Cardiac fibroblast (primary cell): ENCODE measurements around the gene RIOK3.
"Not testable (repeated sequence)": the region's sequence is repeated elsewhere in the genome, so short reads cannot be mapped to it uniquely, and the experiment has no call there.

Source experiments
- DNase-seq, 2 donors: peaks; one replicate each; pipeline versions ENCODE4 v3.0.0 to v3.0.0-alpha.2; 2010; ENCODE audit warnings: low read depth in 2 of 2
- H3K4me3 ChIP-seq, 2 donors: replicated peaks in 1 of 2; 1 replicate in 1 of 2; 2 replicates in 1 of 2; pipeline ENCODE4 v1.5.1; 2011; ENCODE audit warnings: low read depth in 2 of 2, low read length in 2 of 2, mild to moderate bottlenecking in 2 of 2, moderate library complexity in 1 of 2
- TF ChIP-seq, protein P1 (sequence below): IDR thresholded peaks from one replicate; pipeline ENCODE4 v1.5.1; 2011; ENCODE audit warnings: low read depth, mild to moderate bottlenecking, low read length, inconsistent platforms

RIOK3 gene

DNA sequence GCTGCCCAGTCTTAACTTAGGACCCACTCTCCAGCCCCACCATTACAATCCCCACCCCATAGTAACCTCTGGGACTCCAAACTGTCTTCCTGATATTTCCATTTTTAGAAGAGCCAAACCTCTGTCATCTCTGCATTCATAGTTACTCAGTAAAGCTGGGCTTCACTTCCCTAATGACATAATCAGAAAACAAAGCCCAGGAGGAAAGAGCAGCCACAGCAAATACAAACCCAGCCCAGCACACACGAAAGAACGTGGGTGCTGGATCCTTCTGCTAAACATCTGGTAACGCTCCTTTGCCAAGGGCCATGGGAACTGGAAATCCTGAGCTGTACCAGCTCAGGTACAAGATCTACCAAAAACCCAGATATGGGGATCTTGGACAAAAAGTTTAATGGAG is 36.8 kb upstream of the RIOK3 start:
- no peak overlapping the region for H3K4me3 ChIP-seq
- TF ChIP-seq, protein P1, sequence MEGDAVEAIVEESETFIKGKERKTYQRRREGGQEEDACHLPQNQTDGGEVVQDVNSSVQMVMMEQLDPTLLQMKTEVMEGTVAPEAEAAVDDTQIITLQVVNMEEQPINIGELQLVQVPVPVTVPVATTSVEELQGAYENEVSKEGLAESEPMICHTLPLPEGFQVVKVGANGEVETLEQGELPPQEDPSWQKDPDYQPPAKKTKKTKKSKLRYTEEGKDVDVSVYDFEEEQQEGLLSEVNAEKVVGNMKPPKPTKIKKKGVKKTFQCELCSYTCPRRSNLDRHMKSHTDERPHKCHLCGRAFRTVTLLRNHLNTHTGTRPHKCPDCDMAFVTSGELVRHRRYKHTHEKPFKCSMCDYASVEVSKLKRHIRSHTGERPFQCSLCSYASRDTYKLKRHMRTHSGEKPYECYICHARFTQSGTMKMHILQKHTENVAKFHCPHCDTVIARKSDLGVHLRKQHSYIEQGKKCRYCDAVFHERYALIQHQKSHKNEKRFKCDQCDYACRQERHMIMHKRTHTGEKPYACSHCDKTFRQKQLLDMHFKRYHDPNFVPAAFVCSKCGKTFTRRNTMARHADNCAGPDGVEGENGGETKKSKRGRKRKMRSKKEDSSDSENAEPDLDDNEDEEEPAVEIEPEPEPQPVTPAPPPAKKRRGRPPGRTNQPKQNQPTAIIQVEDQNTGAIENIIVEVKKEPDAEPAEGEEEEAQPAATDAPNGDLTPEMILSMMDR = no peak
- peak in 1 of 2 donors; percentile 18 for DNase-seq

DNA sequence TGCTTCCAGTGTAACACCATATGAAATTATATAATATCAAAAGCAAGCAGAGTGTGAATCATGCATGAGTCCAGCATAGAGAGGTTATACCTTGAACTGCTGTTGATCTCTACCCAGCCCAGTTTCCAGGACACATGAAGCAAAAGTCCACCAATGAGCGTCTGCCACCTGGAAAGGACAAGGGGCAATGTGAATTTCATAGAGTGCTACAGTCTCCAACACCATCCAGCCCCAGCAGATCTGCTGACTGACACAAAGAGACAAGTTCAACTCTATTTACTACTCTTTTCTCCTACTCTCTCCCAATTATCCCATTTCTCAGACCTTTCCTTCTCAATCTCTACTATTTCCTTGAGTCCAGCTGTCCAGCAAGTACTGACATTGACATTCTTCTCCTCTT is 31.8 kb upstream of the RIOK3 start:
- no peak for DNase-seq
- no peak overlapping the region for H3K4me3 ChIP-seq
- TF ChIP-seq, protein P1 = no peak

DNA sequence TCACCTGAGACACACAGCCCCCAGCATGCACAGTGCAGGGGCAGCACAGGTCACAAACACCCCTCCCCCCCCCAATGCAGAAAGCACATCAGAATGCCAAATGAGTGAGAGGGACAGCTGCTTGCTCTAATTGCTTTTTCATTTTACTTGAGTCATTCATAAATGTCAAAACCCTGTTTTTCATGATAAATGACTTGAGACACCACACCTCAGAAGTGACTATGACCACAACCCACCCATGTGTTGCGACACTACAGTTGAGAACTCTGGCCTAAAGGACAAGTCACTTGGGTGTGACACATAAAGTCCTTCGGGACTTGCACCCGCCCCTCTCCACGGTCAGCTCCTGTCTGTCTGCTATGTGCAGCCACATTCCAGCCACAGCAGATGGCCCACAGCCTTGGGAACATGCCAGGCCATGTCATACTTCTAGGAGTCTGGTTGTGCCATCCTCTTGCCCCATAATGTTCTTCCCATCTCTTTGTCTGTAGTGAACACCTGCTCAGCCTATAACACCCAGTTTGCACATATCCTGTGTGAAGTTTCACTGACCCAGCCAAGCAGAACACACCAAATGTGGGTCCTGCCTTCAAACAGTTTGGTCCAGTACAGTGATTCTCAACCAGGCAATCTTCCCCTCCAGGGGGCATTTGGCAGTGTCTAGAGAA is 30.2 kb upstream of the RIOK3 start:
- TF ChIP-seq, protein P1 = no peak
- DNase-seq = peak; percentile 38 to 66
- H3K4me3 ChIP-seq = no peak overlapping the region

DNA sequence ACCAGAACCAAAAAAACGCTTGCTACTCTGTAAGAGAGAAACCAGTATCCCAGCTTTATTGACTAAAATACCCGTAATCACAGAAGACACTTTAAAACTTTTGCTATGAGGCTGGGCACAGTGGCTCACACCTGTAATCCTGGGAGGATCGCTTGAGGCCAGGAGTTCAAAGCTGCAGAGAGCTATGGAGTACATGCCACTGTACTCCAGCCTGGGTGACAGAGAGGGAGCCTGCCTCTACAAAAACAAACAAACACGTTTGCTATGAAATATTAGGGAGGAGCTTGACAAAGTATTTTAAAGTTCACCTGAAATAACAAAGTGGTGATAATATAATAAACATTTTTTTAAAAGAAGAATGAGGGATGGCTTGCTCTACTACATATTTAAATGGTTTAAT is 28.5 kb upstream of the RIOK3 start:
- no peak overlapping the region for H3K4me3 ChIP-seq
- DNase-seq = no peak
- TF ChIP-seq, protein P1 = no peak

DNA sequence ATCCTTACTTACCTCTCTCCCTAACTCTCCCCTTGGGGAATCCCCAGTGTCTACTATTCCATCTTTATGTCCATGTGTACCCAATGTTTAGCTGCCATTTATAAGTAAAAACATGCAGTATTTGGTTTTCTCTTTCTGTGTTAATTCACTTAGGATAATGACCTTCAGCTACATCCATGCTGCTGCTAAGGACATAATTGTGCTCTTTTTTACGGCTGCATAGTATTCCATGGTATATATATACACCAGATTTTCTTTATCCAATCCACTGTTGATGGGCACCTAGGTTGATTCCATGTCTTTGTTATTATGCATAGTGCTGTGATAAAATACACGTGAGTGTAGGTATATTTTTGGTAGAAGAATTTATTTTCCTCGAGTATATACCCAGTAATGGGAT is 24.3 kb upstream of the RIOK3 start:
- H3K4me3 ChIP-seq = no peak overlapping the region
- TF ChIP-seq, protein P1 = no peak

DNA sequence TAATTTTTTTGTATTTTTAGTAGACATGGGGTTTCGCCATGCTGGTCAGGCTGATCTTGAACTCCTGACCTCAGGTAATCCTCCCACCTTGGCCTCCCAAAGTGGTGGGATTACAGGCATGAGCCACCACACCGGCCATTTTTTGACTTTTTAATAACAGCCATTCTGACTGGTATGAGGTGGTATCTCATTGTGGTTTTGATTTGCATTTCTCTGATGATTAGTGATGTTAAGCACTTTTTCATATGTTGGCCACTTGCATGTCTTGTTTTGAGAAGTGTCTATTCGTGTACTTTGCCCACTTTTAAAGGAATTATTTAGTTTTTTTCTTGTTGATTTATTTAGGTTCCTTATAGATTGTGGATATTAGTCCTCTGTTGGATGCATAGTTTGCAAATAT is 23.5 kb upstream of the RIOK3 start:
- DNase-seq, H3K4me3 ChIP-seq: not testable (repeated sequence)

More for the DNA sequence above, 24.3 kb upstream of the RIOK3 start:
- DNase-seq = no peak

DNA sequence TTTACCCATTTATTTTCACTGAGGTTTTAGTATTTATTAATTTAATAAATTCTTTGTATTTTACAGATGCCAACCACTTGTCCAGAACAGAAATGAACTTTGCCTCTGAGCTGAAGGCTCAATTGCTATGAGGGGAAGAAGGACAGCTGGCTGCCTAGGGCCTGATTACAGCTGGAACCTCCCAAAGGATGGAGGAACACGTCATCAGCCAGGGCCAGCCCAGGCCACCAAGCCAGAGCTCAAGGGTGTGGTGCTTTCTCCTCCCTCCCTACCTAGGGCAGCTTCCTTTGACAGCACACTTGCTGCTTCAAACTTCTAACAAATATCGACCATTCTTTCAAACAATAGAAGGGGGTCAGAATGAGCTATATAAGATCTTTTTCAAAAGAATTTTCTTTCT is 19.7 kb upstream of the RIOK3 start:
- H3K4me3 ChIP-seq = no peak overlapping the region
- TF ChIP-seq, protein P1 = no peak
- DNase-seq = peak in 1 of 2 donors; percentile 24
